ENCODE results near the gene RPL22. TPM values are rescaled to one million over a fixed set of nuclear protein-coding genes. Genes with fewer than 3 reads are reported as not detected.
A peak's percentile ranks its signal among the peaks of the same experiment; 100 is the strongest.

RPL22 gene
- total RNA-seq, 2 donors from 2014 or later = 121 to 213 TPM

DNA sequence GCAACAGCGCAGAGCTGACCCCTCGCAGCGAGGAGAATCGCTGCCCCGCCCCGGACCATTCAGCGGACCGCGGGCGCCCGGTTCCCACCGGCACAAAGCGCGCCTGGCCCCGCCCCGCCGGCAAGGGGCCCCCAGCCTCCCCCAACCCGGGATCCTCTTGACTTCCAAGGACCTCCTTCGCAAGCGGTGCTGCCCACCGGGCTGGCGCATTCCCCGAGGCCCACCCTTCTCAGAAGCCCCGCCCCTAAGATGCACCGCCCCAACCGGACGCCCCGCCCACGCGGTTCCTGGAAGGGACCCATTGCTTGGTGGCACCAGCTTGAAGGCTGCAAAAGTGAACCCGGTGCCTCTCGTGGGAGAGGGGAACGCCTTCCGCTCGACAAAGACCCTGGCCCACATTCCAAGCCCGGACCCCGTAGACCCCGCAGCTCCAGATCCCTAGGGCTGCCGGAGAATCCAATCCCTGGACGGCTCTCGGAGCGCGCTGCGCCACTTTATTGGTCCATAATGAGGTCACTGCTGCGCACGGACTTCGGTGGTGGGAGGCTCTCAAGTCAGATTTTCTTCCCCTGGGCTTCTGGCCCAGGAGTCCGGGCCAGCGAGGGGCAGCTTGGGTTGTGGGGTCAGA, 46.6 kb upstream of the RPL22 start:
- DNase-seq (ENCODE audit: low spot score) = no peak
- H3K9me3 ChIP-seq = no peaks in the 10 kb centered on the region
- H3K4me1 ChIP-seq (replicated peaks) = peaks cover 12% of the 10 kb centered on the region
- intact Hi-C loops (cut with DNase I) = loop anchor here (2.0 to 5.0 kb wide), 3 partner anchors 97 to 193 kb away; partner anchors contain the start of gene ACOT7
- H3K27ac ChIP-seq = no peak overlapping the region
- no peaks in the 10 kb centered on the region for H3K36me3 ChIP-seq
- WGBS = 4% methylated on average over 45 of the region's 49 CpGs
- H3K27me3 ChIP-seq (replicated peaks; ENCODE audit: insufficient read depth) = peaks cover 38% of the 10 kb centered on the region
- H3K4me3 ChIP-seq = peak overlapping the region in 1 of 2 donors; percentile 8
- no peak for TF ChIP-seq POLR2A (IDR thresholded peaks at IDR 0.05)

DNA sequence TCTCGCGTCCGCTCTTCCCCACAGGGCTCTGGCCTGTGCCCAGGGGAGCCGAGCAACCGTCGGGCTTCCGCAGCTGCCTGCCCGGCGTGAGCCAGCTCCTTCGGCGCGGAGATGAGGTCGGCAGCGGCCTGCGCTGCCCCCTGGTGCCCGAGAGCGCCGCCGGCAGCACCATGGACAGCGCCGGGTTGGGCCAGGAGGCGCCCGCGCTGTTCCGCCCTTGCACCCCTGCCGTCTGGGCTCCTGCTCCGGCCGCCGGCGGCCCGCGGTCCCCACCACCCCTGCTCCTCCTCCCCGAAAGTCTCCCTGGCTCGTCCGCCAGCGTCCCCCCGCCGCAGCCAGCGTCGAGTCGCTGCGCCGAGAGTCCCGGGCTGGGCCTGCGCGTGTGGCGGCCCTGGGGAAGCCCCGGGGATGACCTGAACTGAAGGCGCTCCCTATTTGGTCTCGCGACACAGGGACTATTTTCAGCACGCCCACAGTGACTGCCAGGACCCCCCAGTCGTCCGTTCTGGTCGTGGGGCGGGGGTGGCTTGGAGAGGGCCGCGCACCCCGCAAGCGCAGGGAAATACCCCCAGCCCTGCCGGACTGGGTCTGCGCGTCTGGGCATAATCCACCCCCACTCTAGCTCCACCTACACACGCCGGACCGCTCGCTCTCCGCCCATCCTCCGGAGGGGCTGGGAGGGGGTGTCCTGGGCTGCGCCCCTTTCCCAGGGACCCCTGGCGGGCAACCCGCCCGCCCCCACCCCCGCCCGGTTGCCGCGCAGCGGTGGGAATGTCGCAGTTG, 45.9 kb upstream of the RPL22 start:
- Histone ChIP-seq H3K4me3 (peak overlapping the region in 1 of 2 donors; percentile 8), H3K27ac (no peak overlapping the region), H3K4me1 (replicated peaks) (peaks cover 12% of the 10 kb centered on the region), H3K36me3 (no peaks in the 10 kb centered on the region), H3K9me3 (no peaks in the 10 kb centered on the region), H3K27me3 (replicated peaks; ENCODE audit: insufficient read depth) (peaks cover 33% of the 10 kb centered on the region)
- DNase-seq (ENCODE audit: low spot score) = peak; percentile 64
- TF ChIP-seq POLR2A (IDR thresholded peaks at IDR 0.05) (no peak), POLR2AphosphoS5 (IDR thresholded peaks at IDR 0.05) (peak; percentile 49)
- TF ChIP-seq, protein P1, sequence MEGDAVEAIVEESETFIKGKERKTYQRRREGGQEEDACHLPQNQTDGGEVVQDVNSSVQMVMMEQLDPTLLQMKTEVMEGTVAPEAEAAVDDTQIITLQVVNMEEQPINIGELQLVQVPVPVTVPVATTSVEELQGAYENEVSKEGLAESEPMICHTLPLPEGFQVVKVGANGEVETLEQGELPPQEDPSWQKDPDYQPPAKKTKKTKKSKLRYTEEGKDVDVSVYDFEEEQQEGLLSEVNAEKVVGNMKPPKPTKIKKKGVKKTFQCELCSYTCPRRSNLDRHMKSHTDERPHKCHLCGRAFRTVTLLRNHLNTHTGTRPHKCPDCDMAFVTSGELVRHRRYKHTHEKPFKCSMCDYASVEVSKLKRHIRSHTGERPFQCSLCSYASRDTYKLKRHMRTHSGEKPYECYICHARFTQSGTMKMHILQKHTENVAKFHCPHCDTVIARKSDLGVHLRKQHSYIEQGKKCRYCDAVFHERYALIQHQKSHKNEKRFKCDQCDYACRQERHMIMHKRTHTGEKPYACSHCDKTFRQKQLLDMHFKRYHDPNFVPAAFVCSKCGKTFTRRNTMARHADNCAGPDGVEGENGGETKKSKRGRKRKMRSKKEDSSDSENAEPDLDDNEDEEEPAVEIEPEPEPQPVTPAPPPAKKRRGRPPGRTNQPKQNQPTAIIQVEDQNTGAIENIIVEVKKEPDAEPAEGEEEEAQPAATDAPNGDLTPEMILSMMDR (IDR thresholded peaks at IDR 0.05) = peak; percentile 53 to 93 (median 82)
- intact Hi-C loops (cut with DNase I) = loop anchor here (5.0 kb wide), 1 partner anchor 147 kb away; the partner anchor contains the start of gene ACOT7
- WGBS = under 1% methylated on average over 79 of the region's 79 CpGs

DNA sequence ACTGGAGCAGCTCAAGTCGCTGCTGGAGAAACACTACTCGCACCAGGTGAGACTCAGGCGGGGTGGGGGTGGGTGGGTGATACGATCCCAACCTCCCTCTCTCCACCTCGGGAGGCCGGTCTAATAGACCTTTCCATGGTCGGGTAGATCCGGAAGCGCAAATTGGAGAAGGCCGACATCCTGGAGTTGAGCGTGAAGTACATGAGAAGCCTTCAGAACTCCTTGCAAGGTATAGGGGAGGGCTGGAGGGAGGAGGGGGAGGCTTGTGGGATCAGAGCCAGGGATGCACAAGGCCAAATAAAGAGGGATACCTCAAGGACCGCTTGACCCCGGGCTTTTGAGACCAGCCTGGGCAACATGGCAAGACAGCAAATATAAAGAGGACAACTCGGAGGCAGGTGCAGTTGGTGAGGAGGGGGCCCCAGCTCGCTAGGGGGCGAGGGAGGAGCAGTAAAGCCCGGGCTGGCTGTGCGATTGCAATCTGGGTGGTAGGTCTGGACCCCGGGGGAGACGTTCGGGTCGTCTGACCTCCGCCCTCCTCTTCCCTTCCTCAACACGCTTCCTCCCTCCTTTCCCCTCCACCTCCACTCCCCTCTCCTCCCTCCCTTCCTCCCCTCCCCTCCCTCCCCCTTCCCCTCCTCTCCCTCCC, 45.1 kb upstream of the RPL22 start:
- H3K4me3 ChIP-seq = no peak overlapping the region
- no peak for DNase-seq (ENCODE audit: low spot score)
- no peaks in the 10 kb centered on the region for H3K9me3 ChIP-seq
- TF ChIP-seq, protein P1 (IDR thresholded peaks at IDR 0.05) = no peak
- TF ChIP-seq POLR2AphosphoS5 (IDR thresholded peaks at IDR 0.05) = no peak
- TF ChIP-seq POLR2A (IDR thresholded peaks at IDR 0.05) = no peak
- no peaks in the 10 kb centered on the region for H3K36me3 ChIP-seq
- 2% methylated on average over 24 of the region's 24 CpGs for WGBS
- no peak overlapping the region for H3K27ac ChIP-seq
- H3K27me3 ChIP-seq (replicated peaks; ENCODE audit: insufficient read depth) = peaks cover 32% of the 10 kb centered on the region
- peaks cover 12% of the 10 kb centered on the region for H3K4me1 ChIP-seq (replicated peaks)
- intact Hi-C loops (cut with DNase I) = loop anchor here (5.0 kb wide), 3 partner anchors 37 to 192 kb away; partner anchors contain the start of genes ACOT7 and RNF207

DNA sequence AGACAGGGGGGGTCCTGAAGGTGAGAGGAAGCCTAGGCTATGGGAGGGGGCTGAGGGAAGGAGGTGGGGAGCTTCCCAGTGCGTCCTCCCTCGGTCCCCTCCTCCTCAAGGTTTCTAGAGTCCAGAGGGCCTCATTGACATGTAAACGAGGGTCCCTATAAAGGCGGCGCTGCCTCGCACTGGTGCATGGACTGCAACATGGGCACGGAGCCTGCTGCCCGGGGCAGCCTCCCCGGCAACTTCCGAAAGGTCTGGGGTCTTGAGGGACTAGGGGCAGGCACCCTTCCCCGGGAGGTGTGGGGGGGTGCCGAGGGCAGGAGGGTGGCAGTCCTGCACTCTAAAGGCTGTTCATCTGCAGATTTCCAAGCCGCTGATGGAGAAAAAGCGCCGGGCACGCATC, 44.6 kb upstream of the RPL22 start, which contains the start of gene HES3:
HES3 (plus strand) TSS at position 187 of the 400 bp plus-strand sequence; CDS start at position 374, 187 bp downstream.
- H3K36me3 ChIP-seq = no peaks in the 10 kb centered on the region
- intact Hi-C loops (cut with DNase I) = loop anchor here (5.0 kb wide), 2 partner anchors 37 to 192 kb away; partner anchors contain the start of gene RNF207
- H3K27me3 ChIP-seq (replicated peaks; ENCODE audit: insufficient read depth) = peaks cover 32% of the 10 kb centered on the region
- TF ChIP-seq POLR2AphosphoS5 (IDR thresholded peaks at IDR 0.05) (no peak), POLR2A (IDR thresholded peaks at IDR 0.05) (no peak)
- TF ChIP-seq, protein P1 (IDR thresholded peaks at IDR 0.05) = no peak
- H3K4me3 ChIP-seq = no peak within 1 kb of the TSS
- H3K4me1 ChIP-seq (replicated peaks) = peaks cover 12% of the 10 kb centered on the region
- no peak within 1 kb of the TSS for H3K27ac ChIP-seq
- DNase-seq (ENCODE audit: low spot score) = no peak
- no peaks in the 10 kb centered on the region for H3K9me3 ChIP-seq
- WGBS = 5% methylated on average over 16 of the region's 16 CpGs

Measured in prostate gland (tissue), 2 donors.